ENCODE measurements around the gene DMWD.

The DMWD gene

DNA sequence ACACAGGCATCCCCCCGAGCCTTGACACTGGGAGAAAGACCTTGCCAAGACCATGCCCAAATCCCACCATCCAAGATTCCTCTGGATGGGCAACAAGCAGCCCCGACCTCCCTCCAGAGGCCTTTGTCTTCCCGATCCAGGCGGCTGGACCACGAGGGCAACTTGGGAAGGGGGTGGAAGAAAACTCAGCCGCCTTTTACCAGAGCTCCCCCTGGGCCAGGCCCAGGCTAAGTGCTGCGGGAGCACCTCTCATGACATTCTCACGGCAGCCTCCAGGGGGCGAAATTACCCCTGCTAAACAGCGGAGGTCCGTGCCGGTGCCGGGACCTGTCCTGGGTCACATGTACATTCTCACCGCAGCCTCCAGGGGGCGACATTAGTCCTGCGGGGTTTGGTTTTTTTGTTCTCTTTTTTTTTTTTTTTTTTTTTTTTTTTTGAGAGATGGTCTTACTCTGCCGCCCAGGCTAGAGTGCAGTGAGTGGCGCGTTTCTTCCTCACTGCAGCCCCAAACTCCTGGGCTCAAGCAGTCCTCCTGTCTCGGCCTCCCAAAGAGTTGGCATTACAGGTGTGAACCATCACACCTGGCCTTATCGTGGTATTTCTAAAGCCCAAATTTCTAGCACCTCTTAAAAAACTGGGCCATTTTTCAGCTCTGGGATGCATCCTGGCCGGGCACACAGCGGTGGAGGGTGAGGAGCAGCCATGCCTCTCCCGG lies 24.5 kb upstream of the DMWD start:
- H3K4me3 ChIP-seq (ENCODE audit: low read depth, low read length), result no peak overlapping the region
- TF ChIP-seq, protein P1, sequence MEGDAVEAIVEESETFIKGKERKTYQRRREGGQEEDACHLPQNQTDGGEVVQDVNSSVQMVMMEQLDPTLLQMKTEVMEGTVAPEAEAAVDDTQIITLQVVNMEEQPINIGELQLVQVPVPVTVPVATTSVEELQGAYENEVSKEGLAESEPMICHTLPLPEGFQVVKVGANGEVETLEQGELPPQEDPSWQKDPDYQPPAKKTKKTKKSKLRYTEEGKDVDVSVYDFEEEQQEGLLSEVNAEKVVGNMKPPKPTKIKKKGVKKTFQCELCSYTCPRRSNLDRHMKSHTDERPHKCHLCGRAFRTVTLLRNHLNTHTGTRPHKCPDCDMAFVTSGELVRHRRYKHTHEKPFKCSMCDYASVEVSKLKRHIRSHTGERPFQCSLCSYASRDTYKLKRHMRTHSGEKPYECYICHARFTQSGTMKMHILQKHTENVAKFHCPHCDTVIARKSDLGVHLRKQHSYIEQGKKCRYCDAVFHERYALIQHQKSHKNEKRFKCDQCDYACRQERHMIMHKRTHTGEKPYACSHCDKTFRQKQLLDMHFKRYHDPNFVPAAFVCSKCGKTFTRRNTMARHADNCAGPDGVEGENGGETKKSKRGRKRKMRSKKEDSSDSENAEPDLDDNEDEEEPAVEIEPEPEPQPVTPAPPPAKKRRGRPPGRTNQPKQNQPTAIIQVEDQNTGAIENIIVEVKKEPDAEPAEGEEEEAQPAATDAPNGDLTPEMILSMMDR (IDR thresholded peaks at IDR 0.05; ENCODE audit: low read depth, low read length, missing control alignments), result peak; percentile 98
- in situ Hi-C loops (cut with HindIII; ENCODE audit: low sequenced_read_pairs), result no loop called here
- DNase-seq (ENCODE audit: low read depth), result peak; percentile 89

DNA sequence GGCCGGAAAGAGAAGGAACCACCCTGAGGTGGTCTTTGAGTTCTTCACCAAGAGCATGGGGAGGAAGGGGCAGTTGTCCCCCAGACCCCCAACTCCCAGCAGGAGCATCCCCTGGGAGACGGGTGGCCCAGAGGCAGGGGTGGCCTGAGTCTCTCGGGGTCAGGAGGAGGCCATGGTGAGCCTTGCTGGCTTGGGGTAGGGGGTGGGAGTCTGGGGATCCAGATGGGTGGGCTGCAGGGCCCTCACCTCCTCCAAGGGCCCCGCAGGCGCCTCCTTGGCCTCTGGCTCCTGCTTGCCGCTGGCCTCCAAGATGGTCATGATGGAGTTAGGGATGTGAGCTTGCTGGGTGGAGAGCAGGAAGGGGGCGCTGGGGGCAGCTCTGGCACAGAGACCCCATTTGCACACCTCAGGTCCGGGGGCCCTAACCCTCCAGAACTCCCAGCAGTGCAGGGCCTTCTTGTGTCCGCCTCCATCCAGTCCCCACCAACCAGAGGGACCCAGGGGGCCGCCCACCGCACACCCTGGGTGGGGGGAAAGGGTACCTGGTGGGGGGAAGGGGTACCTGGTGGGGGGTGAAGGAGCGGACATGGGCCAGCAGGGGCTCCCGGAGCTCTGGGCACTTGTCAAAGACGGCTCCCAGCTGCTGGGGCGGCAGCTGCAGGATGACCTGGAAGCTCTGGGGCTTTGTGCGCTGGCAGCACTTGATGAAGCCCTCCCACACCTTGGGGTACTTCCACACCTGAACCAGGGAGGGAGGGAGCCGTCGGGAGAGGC lies 23.8 kb upstream of the DMWD start:
- in situ Hi-C loops (cut with HindIII; ENCODE audit: low sequenced_read_pairs), result no loop called here
- TF ChIP-seq, protein P1 (IDR thresholded peaks at IDR 0.05; ENCODE audit: low read depth, low read length, missing control alignments), result no peak
- no peak overlapping the region for H3K4me3 ChIP-seq (ENCODE audit: low read depth, low read length)
- DNase-seq (ENCODE audit: low read depth), result no peak

DNA sequence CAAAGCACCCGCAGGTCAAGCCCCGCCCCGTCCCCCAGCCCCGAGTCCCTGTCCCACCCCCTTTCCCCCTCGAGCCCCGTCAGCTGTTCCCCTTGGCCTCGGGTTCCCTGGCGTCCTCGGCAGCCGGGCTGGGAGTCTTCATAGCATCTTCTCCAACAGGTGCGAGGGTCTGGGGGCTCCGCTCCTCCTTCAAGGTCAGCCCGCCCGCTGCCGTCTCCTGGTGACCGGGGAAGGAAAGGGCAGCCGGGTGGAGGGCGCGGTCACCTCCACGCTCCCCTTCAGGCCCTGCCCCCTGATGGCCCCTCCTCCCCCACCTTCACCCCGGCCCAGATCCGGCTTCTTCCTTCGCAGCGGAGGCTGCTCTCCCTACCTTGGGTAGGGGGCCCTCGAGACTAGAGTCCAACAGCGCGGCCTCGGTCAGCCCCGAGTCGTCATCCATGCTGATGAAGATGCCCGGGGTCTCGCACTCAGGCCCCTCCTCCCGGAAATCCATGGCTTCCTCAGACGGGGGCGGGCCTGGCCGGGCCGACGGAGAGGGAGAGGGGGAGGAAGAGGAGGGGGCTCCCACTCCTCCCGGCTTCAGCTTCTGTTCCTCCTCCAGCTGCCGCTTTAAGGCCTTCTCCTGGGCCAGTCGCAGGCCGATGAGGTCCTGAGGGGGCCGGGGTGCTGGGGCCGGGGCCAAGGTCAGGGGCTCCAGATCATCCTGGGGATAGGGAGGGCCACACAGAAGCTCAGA lies 23.0 kb upstream of the DMWD start:
- DNase-seq (ENCODE audit: low read depth), result no peak
- in situ Hi-C loops (cut with HindIII; ENCODE audit: low sequenced_read_pairs), result no loop called here
- TF ChIP-seq, protein P1 (IDR thresholded peaks at IDR 0.05; ENCODE audit: low read depth, low read length, missing control alignments), result no peak
- H3K4me3 ChIP-seq (ENCODE audit: low read depth, low read length), result no peak overlapping the region

DNA sequence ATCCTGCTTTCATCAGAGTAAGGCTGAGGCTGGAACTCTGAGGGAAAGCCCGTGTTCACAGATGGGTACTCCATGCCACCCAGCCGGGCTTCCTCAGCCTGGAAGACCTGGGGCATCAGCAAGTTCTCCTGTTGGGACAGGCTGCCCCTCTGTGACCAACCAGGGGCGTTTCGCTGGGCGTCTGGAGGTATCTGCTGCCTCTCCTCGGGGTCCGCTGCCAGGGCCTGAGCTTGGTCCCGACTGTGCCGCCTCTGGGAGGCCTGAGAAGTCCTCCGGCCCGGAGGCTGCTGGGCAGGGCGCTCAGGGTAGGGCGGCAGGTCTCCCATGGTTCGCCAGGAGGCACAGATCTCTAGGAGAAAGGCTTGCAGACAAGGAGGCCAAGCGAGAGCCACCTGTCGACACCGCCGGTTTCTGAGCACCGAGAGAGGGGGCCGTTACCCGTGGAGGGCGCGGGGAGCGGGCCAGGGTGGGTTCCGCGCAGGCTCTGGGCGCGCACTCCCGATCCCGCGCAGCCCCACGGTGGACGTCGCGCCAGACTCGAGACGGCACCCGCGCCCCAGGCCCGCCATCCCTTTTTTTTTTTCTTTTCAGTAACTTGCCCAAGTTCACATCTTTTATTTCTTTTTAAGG lies 22.3 kb upstream of the DMWD start, which contains the start of gene RSPH6A:
Gene RSPH6A (minus strand): TSS at position 458 of the 630 bp plus-strand sequence. CDS start 132 bp downstream, at position 326.
- in situ Hi-C loops (cut with HindIII; ENCODE audit: low sequenced_read_pairs), result no loop called here
- TF ChIP-seq, protein P1 (IDR thresholded peaks at IDR 0.05; ENCODE audit: low read depth, low read length, missing control alignments), result no peak
- no peak within 1 kb of the TSS for H3K4me3 ChIP-seq (ENCODE audit: low read depth, low read length)
- DNase-seq (ENCODE audit: low read depth), result no peak

DNA sequence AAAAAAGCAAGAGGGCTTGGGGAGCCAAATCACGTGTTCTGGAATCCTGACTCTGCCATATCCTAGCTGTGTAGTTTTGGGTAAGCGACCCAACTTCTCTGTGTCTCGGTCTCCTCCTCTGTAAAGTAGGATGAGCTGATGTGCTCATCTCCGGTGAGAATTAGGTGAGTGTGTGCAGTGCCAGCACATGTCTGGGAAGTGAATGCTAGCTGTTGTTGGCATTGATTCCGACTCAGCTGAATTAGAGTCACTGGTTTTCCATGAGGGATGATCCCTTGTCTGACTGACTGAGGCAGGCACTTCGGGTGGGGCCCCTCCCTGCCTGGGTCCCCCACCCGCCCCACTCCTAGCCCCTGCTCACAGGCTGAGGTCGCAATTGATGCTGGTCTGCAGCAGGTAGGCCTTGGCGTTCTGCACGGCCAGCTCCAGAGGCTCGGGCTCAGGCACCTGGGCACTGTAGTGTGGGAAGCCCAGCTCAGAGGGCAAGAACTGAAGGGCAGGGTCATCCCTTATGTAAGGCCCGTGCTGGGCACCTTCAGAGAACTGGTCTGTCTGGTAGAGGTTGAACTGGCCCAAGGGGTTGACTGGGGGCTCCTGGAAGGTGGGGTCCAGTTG lies 21.6 kb upstream of the DMWD start:
- H3K4me3 ChIP-seq (ENCODE audit: low read depth, low read length), result no peak overlapping the region
- in situ Hi-C loops (cut with HindIII; ENCODE audit: low sequenced_read_pairs), result no loop called here
- no peak for DNase-seq (ENCODE audit: low read depth)
- TF ChIP-seq, protein P1 (IDR thresholded peaks at IDR 0.05; ENCODE audit: low read depth, low read length, missing control alignments), result no peak
